Stimulated activated naive CD8-positive, alpha-beta T cell treated with anti-CD3 and anti-CD28 coated beads, Interleukin-15, Interleukin-2, amounts not matched to agents 100 U/mL and 50 U/mL, for 24 hours (primary cell): Measurements from ENCODE around the gene SPDYE3.
A peak's percentile ranks its signal among the peaks of the same experiment; 100 is the strongest.
"Not testable (repeated sequence)": the region's sequence is repeated elsewhere in the genome, so short reads cannot be mapped to it uniquely, and the experiment has no call there.

Experiments
- ATAC-seq: fragments of 150-1000 bp; cut with Tn5 transposase; one replicate; pipeline ENCODE4 v1.10.0; 2021
- DNase-seq: peaks from one replicate; pipeline ENCODE4 v3.0.0; 2021

The SPDYE3 gene

DNA sequence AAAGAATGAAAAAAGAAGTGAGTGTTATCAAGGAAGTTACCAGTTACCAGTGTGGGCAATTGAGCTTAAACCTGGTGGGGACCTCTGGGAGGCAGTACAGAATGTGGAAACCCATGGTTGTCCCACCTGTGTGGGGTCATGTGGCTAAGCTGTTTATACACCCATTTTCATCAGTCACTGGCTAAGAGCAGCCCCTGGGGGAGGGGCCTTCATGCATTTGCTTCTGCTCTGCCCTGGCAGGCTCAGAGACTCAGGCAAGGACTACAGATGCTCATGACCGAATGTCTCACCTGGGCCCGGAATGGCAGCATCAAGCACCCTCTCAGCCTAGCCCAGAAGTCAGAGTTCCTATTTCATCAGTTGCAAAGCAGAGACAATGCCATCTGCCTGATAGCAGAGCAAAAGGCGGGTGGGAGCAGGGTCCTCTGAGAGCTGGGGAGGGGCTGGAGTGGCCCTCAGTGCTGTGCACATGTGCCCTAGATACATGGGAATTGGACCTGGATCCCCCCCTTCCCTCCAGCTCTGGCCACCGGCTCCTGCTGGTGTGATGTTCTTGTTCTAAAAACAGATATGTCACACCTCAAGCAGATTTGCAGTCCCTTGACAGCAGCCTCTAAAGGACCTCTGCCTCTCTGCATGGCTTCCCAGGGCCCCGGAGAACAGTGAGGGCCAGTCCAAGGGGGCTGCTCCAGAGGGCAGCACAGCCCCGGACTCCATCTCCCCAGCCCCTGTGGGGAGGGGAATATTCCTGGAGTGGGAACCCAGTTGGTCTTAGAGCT is 20.1 kb upstream of the SPDYE3 start:
- DNase-seq, ATAC-seq: not testable (repeated sequence)

DNA sequence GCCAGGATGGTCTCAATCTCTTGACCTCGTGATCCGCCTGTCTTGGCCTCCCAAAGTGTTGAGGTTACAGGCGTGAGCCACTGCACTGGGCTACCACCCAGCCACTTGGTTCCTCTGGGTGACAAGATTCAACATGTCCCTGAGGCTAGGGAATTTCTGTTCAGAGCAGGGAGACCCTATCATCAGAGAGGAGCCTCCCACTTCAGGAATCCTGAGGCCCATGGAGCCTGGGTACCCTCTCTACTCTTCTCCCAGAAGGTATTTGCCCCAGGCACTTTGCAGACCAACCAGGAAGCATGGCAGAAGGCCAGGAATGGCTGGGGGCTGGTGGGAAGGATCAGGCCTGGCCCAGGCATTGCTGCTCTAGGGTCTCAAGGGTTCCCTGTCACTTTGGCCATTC is 19.2 kb upstream of the SPDYE3 start:
- ATAC-seq, DNase-seq: not testable (repeated sequence)

DNA sequence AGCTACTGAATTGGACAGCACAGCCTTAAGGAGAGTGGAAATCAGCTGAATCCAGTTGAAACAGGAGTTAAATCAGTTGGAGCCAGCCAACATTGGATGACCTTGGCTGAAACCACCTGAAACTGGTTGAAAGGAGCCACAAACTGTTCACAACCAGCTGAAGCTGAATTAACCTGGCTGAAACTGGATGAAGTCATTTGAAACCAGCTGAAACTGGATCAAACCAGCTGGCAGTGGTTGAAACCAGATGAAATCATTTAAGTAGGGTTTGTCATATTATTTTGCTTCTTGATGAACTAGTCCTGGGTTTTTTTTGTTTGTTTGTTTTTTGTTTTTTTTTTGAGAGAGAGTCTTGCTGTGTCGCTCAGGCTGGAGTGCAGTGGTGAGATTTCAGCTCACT is 15.3 kb upstream of the SPDYE3 start:
- DNase-seq, ATAC-seq: not testable (repeated sequence)

DNA sequence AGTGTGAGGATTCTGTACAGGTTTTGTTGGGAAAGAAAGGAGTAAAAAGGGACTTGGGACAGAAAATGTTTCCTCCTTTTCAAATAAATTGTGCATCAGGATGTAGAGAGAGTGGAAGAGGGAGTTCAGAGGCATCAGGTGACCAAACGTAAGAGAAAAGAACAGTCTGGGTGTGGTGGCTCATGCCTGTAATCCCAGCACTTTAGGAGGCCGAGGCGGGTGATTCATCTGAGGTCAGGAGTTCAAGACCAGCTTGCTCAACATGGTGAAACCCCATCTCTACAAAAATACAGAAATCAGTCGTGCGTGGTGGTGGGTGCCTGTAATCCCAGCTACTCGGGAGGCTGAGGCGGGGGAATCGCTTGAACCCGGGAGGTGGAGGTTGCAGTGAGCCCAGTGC is 12.2 kb upstream of the SPDYE3 start:
- not testable (repeated sequence) for ATAC-seq, DNase-seq

DNA sequence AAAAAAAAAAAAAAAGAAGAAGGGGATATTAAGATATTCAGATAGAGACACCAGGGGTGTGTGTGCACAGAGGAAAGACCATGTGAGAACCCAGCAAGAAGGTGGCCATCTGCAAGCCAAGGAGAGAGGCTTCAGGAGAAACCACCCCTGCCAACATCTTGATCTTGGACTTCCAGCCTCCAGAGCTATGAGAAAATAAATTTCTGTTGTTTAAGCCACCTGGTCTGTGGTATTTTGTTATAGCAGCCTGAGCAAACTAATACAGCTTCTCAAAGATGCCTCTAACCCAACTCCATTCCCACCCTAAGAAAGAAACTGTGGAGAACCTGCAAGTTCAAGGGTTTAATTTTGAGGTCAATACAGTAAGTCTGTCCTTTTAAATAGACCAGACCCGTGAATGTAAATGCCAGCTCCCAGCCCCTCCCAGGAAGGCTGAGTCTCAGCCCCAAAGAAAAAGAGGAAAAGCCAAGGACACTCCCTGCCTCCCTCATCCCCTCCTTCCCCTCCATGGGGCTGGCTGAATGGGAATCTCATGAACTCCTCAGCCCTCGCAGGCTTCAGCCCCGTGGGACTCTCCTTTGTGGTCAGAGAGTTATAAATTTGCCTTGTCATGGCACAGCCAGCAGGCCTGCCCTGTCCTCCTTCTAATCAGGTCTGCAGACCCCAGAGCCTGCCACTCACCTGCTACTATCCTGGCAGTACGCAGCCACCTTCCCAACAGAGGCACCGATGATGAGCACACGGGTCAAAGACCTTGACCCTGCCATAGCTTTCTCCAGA is 9.5 kb upstream of the SPDYE3 start:
- not testable (repeated sequence) for DNase-seq, ATAC-seq

DNA sequence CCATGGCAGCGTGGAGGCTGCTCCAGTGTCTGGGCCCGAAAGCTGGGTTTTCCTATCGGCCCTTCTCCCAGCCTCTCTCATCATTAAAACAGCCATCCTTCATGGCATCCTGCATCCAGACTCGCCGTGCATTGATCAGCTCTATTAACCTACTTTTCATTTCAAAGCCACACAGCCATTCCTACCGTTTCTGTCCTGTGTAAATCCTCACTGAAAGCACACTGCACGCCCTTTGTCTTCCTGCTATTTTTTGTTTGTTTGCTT is 8.9 kb upstream of the SPDYE3 start:
- ATAC-seq, DNase-seq: not testable (repeated sequence)

DNA sequence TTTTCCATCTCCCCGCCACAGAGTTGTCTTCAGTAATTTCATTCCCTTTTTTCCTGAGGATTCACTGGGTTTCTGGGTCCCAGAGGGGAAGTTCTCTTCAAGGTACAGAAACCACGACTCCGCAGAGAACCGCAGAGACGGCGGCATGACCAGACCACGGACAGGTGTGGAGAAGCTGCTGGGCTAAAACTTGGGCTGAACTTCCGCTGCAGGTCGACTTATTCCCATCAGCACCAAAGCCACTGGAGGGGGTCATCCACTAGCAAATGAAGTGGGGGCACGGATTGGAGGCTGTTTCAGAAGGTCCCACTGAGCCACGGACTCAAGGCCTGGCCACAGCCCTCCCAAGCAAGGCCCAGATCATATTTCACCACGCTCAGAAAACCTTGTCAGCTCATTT is 3.0 kb upstream of the SPDYE3 start:
- ATAC-seq, DNase-seq: not testable (repeated sequence)

DNA sequence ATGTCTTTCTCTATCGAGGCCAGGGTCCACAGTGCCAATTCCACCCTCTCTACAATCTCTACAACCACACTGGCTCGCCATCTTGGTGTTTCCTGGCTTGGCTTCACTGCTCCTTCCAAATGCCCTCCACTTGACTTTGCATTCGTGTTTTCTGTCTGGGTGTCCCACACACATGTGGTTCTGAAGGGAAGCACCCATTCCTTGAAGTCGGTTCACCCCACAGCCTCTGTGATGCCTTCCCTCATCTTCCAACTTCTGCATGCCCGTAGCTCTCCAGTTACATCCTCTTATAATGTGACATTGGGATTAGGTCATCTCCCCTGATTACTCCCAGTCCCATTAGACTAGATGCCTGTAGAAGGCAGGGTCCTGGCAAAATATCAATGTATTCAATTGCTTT is 10.8 kb downstream of the SPDYE3 start:
- ATAC-seq, DNase-seq: not testable (repeated sequence)

DNA sequence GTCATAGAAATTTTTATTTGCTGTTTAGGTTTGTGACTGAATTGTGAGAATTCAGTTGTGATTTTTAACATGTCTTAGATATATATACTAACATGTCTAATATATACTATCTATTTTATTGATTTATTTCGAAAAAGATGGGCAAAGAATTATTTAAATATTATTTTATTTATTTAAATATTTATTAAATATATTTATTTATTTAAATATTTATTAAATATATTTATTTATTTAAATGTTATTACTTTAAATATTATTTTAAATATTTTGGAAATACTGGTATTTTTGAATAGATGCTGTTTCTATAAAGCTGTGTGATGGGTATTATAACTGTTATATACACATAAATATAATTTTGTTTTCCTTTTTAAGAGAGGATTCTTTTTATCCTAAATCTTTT is 14.1 kb downstream of the SPDYE3 start:
- not testable (repeated sequence) for ATAC-seq, DNase-seq

DNA sequence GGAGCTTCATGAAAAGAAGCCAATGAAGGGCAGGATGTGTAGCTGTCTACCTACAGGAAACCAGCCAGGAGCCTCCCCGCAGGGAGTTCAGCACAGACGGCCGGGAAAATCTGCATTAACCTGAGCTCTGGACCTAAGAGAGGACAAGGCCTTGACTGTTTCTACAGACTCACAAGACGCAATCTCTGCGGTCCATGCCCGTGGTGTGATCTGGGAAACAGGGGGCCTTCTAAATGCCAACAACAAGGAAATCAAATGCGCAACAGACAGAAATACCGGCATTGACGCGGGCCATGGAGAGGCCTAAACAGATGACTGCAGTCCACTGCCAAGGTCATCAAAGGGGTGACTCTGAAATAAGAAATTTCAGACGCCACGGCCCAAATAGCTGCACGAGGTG is 16.7 kb downstream of the SPDYE3 start:
- not testable (repeated sequence) for ATAC-seq, DNase-seq

DNA sequence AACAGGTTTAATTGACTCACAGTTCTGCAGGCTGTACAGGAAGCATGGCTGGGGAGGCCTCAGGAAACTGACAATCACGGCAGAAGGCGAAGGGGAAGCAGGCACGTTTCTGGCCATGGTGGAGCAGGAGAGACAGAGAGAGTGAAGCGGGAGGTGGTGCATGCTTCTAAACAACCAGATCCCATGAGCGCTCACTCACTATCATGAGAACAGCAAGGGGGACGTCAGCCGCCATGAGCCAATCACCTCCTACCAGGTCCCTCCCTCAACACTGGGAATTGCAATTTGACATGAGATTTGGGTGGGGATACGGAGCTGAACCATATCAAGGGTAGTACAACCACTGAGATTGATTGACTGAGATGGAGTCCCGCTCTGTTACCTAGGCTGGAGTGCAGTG is 18.2 kb downstream of the SPDYE3 start:
- not testable (repeated sequence) for ATAC-seq, DNase-seq

DNA sequence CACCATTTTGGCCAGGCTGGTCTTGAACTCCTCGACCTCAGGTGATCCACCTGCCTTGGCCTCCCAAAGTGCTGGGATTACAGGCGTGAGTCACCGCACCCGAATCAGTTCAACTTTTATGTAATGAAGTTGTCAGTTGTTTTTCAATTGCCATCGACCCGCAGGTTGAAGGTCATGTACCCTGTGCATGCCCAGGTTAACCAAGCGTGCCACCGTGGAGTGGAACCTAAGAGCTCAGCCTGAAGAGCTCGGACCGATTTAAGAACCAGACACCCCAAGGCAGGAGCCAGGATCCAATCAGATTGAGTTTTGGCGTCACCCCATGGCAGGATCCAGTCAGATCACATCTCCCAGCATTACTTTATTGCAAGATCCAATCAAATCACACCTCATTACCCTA is 19.4 kb downstream of the SPDYE3 start:
- ATAC-seq, DNase-seq: not testable (repeated sequence)

DNA sequence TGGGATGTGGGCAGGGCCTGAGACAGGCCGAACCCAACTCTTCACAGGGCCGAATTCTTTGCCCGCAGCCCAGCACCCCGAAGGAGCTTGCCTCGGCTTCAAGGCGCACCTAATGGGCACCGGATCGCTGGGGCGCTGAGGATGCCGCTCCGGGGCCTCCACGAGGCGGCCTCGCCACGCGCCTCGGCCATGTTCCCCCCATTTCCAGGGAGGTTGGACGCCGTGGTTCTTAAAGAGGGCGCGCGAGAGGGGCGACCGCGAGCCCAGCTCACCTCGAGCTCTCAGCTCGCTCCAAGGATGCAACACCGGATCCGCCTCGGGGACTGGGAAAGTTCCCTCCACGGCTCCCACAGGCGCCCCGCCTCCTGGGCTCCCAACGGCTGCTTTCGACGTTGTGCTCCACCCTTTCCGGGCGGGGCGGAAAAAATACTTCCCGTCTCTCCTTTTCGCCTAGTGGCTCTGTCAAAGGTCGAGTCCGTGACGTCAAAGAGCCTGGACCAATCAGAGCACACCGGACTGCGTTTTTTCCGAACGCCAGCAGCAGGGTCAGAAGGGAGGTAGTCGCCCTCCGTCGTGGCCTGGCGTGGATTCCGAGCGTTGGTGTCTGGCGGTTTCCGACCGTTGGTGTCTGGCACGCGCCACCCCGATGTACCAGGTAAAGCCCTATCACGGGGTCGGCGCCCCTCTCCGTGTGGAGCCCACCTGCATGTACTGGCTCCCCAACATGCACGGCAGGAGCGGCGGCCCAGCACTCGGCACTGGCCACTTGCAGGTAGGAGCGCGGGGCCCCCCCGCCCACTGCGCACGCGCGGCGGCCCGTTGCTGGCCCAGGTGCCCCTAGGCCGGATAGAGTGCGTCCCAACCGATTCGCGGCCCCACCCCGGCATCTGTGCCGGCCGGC is 28.3 kb downstream of the SPDYE3 start:
- peak; percentile 96 for ATAC-seq
- peak; percentile 87 for DNase-seq

DNA sequence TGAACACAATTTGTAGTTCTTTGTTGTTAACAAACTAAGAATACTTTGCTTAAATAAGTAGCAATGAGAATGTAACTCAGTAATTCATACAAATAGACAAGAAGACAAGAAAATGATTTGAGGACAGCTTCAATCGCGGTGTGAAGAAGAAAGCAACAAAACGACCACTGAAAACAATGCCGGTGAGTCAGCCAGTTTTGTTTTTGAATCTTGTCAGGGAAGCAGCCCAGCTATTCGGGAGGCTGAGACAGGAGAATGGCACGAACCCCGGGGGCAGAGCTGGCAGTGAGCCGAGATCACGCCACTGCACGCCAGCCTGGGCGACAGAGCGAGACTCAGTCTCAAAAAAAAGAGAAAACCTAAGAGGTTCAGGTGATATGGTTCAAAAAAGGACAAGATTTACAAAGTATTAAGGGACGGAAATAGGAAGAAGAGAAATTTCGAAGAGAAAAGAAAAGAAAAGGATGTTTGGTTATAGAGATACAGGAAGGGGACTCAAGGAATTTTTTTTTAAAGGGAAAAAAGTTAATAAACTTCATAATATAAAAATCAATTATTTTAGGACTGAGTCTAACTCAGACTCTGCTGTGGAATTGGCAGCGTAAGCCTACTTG is 30.7 kb downstream of the SPDYE3 start:
- not testable (repeated sequence) for DNase-seq, ATAC-seq

DNA sequence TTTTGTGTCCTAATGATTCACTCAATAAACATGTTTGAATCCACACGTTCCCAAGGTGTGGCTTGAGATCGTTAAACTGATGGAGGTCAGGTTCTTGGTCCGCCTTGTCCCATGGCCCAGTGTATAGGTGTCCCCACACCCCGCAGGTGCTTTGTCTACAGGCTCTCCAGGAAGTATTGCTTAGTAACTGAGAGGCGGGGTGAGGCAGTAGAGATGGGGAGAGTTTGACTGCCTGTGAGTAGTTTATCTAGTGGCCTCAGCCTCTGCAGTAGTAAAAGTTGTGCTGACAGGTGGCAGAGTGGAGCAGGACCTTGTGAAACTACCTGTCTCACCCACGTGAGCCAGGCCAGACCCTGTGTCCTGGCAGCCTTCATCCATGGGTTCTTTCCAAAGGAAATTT is 33.8 kb downstream of the SPDYE3 start:
- DNase-seq, ATAC-seq: not testable (repeated sequence)

DNA sequence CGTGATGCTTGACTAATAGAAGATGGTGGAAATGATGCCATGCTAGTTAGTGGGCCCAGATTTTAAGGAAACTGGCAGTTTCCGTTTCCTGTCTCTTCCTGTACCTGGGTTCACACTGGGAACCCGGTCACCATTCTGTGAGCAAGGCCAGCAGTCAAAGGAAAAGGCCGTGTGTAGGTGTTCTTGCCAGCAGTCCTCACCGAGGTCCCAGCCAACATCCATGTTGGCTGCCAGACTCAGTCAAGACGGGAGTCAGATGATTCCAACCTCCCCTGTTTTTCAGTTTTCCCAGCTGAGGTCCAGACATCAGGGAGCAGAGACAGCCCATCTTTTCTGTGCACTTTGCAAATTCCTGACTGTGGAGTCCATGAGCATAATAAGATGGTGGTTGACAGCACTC is 35.3 kb downstream of the SPDYE3 start:
- DNase-seq, result no peak
- ATAC-seq, result no peak

DNA sequence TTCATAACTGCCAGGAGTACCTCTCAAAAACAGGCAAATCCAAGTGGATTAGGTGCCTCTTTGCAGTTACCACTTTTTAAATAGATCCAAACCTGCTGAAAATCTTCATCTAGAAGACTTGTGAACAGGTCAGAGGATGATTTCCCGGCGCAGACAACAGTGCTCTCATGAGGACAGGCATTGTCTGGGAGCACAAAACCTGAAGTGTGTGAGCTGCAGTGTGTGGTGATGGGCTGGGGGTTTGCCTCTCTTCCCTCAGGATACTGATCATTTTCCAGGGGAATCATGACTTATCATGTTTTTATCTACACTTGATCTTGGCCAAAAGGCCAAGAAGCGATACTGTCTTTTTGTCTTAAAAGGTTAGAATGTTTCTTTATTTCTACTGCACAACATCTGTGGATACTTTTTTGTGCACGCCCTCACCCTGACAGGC is 36.6 kb downstream of the SPDYE3 start:
- not testable (repeated sequence) for DNase-seq
- ATAC-seq, result peak; percentile 4

DNA sequence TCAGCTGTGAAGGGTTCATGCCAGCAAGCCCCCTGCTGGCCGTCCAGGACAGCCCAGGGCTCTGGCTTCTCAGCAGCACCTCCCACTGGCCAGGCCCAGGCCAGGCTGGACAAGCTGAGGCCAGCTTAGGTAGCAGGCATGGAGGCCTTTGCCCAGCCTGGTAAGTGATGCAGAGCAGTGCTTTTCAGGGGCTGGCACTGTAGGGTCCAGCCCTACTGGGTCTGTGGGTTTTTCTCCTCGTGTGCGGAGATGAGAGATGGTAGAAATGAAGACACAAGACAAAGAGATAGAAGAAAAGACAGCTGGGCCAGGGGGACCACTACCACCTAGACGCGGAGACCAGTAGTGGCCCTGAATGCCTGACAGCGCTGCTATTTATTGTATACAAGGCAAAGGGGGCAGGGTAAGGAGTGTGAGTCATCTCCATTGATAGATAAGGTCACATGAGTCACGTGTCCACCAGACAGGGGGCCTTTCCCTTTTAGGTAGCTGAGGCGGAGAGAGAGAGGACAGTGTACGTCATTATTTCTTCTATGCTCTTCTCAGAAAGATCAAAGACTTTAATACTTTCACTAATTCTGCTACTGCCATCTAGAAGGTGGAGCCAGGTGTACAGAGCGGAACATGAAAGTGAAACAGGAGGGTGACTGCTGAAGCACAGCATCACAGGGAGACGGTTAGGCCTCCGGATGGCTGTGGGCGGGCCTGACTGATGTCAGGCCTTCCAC is 37.2 kb downstream of the SPDYE3 start:
- ATAC-seq, result peak; percentile 91
- DNase-seq, result peak; percentile 75

DNA sequence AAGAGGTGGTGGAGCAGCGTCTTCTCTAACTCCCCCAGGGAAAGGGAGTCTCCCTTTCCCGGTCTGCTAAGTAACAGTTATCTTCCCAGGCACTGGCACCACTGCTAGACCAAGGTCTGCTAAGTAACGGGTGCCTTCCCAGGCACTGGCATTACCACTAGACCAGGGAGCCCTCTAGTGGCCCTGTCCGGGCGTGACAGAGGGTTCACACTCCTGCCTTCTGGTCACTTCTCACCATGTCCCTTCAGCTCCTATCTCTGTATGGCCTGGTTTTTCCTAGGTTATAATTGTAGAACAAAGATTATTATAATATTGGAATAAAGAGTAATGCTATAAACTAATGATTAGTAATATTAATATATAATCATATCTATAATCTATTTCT is 37.8 kb downstream of the SPDYE3 start:
- ATAC-seq (peak; percentile 58), DNase-seq (peak; percentile 62)

DNA sequence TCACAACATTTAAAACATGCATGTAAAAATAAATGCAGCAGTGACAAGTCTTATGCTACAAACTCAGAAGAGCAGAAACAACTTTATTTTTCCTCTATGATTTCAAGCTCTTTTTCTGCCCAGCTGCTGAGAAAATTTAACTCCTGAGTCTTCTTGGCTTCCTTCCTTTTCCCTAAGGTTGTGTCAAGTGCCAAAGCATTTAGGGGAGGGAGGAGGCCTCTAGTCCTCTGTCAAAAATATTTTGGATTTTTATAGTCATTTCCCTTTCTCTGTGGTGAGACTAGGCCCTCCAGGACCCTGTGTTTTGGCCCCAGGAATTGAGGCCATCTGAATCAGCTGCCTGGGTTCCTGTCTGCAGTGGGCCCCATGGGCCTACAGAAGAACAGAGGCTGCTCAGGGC is 39.4 kb downstream of the SPDYE3 start:
- ATAC-seq (no peak), DNase-seq (no peak)

DNA sequence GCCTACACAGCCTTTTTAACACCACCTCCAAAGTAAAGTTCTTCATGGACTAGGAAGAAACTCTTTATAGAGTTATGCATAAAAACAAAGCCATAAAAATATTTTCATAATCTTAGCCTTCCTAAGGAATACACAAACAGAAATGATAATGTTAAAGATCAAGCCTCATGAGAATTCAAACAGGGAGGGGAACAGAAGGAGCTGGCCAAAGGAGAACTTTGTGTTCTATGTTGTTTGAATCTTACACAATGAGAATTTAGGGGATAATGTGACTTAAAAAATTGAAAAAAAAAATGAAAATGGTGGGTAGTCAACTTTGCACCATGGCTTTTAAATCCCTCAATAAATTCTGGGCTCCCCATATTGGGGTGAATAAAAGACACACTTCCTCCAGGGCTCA is 41.3 kb downstream of the SPDYE3 start:
- no peak for ATAC-seq

More for the DNA sequence above, 41.3 kb downstream of the SPDYE3 start:
- DNase-seq, result no peak
